CD4-positive, CD25-positive, alpha-beta regulatory T cell (primary cell): Measurements from ENCODE around the gene SOX1. TPM values are rescaled to one million over a fixed set of nuclear protein-coding genes. Genes with fewer than 3 reads are reported as not detected.

Experiments used
- ATAC-seq, 2 donors: fragments of 150-1000 bp; cut with Tn5 transposase; one replicate each; pipeline ENCODE4 v1.10.0; 2021; ENCODE audit warnings: low read depth in 2 of 2, moderate number of reproducible peaks in 2 of 2, moderate library complexity in 1 of 2
- DNase-seq, 3 donors: peaks; one replicate each; pipeline versions ENCODE4 v3.0.0 to v3.0.0-alpha.2; 2012 to 2022; ENCODE audit warnings: mixed read lengths in 1 of 3
- H3K27ac ChIP-seq: one replicate; pipeline ENCODE4 v1.7.0; 2013; ENCODE audit warnings: mild to moderate bottlenecking, low read length; ENCODE audit not compliant: insufficient read depth, poor library complexity, severe bottlenecking
- H3K27me3 ChIP-seq: one replicate; pipeline ENCODE4 v1.7.0; 2013; ENCODE audit warnings: low read length; ENCODE audit not compliant: control insufficient read depth, insufficient read depth
- H3K36me3 ChIP-seq: one replicate; pipeline ENCODE4 v1.7.0; 2013; ENCODE audit warnings: mild to moderate bottlenecking, low read length, moderate library complexity; ENCODE audit not compliant: control insufficient read depth, insufficient read depth
- H3K4me1 ChIP-seq: 2 replicates; pipeline ENCODE4 v1.7.0; 2013; ENCODE audit warnings: mild to moderate bottlenecking, low read length; ENCODE audit not compliant: insufficient read depth, control insufficient read depth, poor library complexity, severe bottlenecking
- H3K4me3 ChIP-seq: one replicate; pipeline ENCODE4 v1.7.0; 2013; ENCODE audit warnings: low read depth, mild to moderate bottlenecking, low read length, moderate library complexity
- H3K9me3 ChIP-seq, 2 experiments: 1 replicate in 1 of 2; 2 replicates in 1 of 2; pipeline ENCODE4 v1.7.0; 2013; ENCODE audit warnings: low read length in 2 of 2, mild to moderate bottlenecking in 1 of 2, moderate library complexity in 1 of 2; ENCODE audit not compliant: control insufficient read depth in 2 of 2
- H3K27ac Mint-ChIP-seq, 3 donors: one replicate each; pipeline ENCODE4 v1.8.0; 2020 to 2022; ENCODE audit warnings: mild to moderate bottlenecking in 3 of 3, mixed read lengths in 3 of 3, moderate library complexity in 2 of 3
- H3K27me3 Mint-ChIP-seq: one replicate; pipeline ENCODE4 v1.8.0; 2022; ENCODE audit warnings: mild to moderate bottlenecking, mixed read lengths
- H3K36me3 Mint-ChIP-seq: one replicate; pipeline ENCODE4 v1.8.0; 2020; ENCODE audit warnings: mixed read lengths
- H3K4me1 Mint-ChIP-seq, 4 donors: one replicate each; pipeline ENCODE4 v1.8.0; 2020 to 2022; ENCODE audit warnings: mixed read lengths in 4 of 4, mild to moderate bottlenecking in 1 of 4
- H3K4me3 Mint-ChIP-seq, 4 donors: one replicate each; pipeline ENCODE4 v1.8.0; 2020 to 2022; ENCODE audit warnings: mild to moderate bottlenecking in 4 of 4, mixed read lengths in 4 of 4, moderate library complexity in 3 of 4
- H3K9me3 Mint-ChIP-seq, 7 donors: one replicate each; pipeline ENCODE4 v1.8.0; 2020 to 2022; ENCODE audit warnings: mixed read lengths in 7 of 7, mild to moderate bottlenecking in 3 of 7, moderate library complexity in 2 of 7
- polyA plus RNA-seq, 4 donors: library from polyadenylated mRNA; unstranded; fragments of 300-500 nt; fragmentation: Illumina TruSeq; gene quantifications; one replicate each; pipeline ENCODE4 v1.2.3, GENCODE V29; 2021
- total RNA-seq: library from RNA; stranded (reverse); gene quantifications from one replicate; pipeline ENCODE4 v1.2.3, GENCODE V29; 2022

Gene SOX1
- total and polyA plus RNA-seq, 5 donors from 2014 or later = not detected

DNA sequence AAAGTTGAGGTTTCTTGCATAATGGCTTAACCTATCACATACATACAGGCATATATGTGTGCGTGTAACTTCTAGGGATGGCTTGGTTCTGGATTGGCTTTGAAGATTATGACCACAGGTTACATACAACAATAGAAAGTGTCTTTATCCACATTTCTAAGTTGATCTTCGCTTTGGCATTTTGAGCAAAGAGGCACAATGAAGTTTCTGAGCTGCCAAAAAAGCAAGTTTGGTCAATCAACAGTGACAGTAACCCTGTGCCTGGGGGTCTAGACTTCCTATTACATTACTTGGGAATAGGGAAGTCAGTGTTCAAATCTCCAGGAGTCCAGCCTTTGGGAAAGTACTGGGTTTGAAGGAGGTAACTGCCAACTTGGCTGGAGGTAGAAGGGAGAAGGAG is 3.1 kb upstream of the SOX1 start:
- H3K4me3 Mint-ChIP-seq = peak overlapping the region in 1 of 4 donors; percentile 55
- Histone ChIP-seq H3K4me1 (peaks cover 4% of the 10 kb centered on the region), H3K27me3 (peaks cover 41% of the 10 kb centered on the region), H3K4me3 (no peak overlapping the region), H3K27ac (no peak overlapping the region), H3K36me3 (no peaks in the 10 kb centered on the region), H3K9me3 (peaks cover 0 to 2% of the 10 kb centered on the region in 2 experiments)
- no peak overlapping the region for H3K27ac Mint-ChIP-seq
- H3K4me1 Mint-ChIP-seq = peaks cover 0 to 13% (median 3%) of the 10 kb centered on the region in 4 donors
- H3K36me3 Mint-ChIP-seq = peaks cover 4% of the 10 kb centered on the region
- H3K27me3 Mint-ChIP-seq = peaks cover 62% of the 10 kb centered on the region
- DNase-seq (no peak), ATAC-seq (no peak)
- peaks cover 0 to 11% (median 0%) of the 10 kb centered on the region in 7 donors for H3K9me3 Mint-ChIP-seq

GRCh38 chr13:112064222-112064621 is 2.7 kb upstream of the SOX1 start:
- ATAC-seq (no peak), DNase-seq (no peak)
- Mint-ChIP-seq H3K4me1 (peaks cover 0 to 17% (median 3%) of the 10 kb centered on the region in 4 donors), H3K27ac (no peak overlapping the region), H3K27me3 (peaks cover 62% of the 10 kb centered on the region), H3K4me3 (peak overlapping the region in 1 of 4 donors; percentile 55), H3K36me3 (peaks cover 5% of the 10 kb centered on the region), H3K9me3 (peaks cover 0 to 12% (median 0%) of the 10 kb centered on the region in 7 donors)
- Histone ChIP-seq H3K9me3 (peaks cover 0 to 2% of the 10 kb centered on the region in 2 experiments), H3K4me3 (no peak overlapping the region), H3K36me3 (no peaks in the 10 kb centered on the region), H3K27me3 (peaks cover 37% of the 10 kb centered on the region), H3K27ac (no peak overlapping the region), H3K4me1 (peaks cover 4% of the 10 kb centered on the region)

DNA sequence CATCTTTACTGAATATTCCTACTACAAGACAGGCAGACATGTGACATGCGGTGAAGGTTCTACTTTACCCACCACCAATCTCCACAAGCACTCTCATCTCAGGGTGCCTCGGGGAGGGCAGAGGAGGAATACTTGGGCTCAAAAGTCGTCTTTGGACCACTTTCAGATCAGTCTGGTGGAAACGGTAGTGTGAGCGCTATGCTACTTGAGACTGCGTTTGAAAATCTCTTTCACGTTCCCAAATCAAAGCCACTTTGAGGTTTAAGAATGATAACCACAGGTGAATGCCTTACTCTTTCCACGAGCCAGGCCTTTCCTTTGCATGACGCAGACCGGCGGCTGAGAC is 1.5 kb upstream of the SOX1 start:
- Mint-ChIP-seq H3K36me3 (peaks cover 10% of the 10 kb centered on the region), H3K9me3 (peaks cover 0 to 18% (median 0%) of the 10 kb centered on the region in 7 donors), H3K27me3 (peaks cover 62% of the 10 kb centered on the region), H3K27ac (no peak overlapping the region), H3K4me1 (peaks cover 0 to 23% (median 3%) of the 10 kb centered on the region in 4 donors), H3K4me3 (peak overlapping the region in 2 of 4 donors; percentile 52 to 68)
- peaks cover 4% of the 10 kb centered on the region for H3K4me1 ChIP-seq
- DNase-seq (no peak), ATAC-seq (no peak)
- peaks cover 34% of the 10 kb centered on the region for H3K27me3 ChIP-seq
- no peak overlapping the region for H3K4me3 ChIP-seq
- no peaks in the 10 kb centered on the region for H3K36me3 ChIP-seq
- peaks cover 2 to 5% of the 10 kb centered on the region in 2 experiments for H3K9me3 ChIP-seq
- no peak overlapping the region for H3K27ac ChIP-seq

DNA sequence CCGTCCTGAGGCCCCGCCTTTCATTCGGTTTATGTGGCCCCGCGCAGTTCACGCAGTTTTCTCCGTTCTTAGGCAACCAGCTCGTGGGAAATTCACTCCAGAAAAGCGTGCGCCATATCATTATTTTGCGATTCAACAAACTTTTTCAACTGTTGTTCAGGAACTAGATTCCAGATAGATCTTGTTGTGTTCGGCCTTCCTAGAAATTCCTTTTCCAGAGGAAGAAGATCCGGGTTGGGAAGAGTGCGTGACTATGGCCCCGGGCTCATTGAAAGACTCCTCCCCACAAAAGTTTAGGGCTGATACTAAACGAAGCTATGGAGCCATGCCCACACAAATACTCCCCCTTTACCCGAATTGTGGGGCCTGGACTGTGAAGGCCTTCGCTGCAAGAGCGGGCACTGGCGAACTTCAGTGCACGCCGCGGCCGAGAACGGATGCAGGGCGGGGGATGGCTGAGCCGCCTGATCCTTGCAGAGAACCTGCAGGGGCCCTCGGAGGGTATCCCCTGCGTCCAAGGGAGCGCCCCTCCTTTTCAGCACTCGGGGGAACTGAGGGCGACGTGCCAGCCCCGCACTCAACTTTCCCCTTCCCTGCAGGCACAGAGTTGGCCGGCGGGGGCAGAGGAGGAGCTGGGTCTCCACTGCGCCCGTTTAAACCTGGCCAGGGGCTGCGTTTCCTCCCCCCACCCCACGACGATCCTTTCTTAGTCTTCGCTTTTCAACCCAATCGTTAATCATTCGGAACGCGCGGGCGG is 904 bp upstream of the SOX1 start:
- DNase-seq (no peak), ATAC-seq (no peak)
- H3K27me3 Mint-ChIP-seq = peaks cover 62% of the 10 kb centered on the region
- peaks cover 10% of the 10 kb centered on the region for H3K36me3 Mint-ChIP-seq
- no peak overlapping the region for H3K27ac Mint-ChIP-seq
- Histone ChIP-seq H3K4me1 (peaks cover 4% of the 10 kb centered on the region), H3K9me3 (peaks cover 5 to 7% of the 10 kb centered on the region in 2 experiments), H3K27me3 (peaks cover 35% of the 10 kb centered on the region), H3K36me3 (no peaks in the 10 kb centered on the region), H3K27ac (no peak overlapping the region), H3K4me3 (no peak overlapping the region)
- H3K4me3 Mint-ChIP-seq = peak overlapping the region in 2 of 4 donors; percentile 52 to 68
- peaks cover 0 to 23% (median 3%) of the 10 kb centered on the region in 4 donors for H3K4me1 Mint-ChIP-seq
- peaks cover 0 to 22% (median 0%) of the 10 kb centered on the region in 7 donors for H3K9me3 Mint-ChIP-seq

DNA sequence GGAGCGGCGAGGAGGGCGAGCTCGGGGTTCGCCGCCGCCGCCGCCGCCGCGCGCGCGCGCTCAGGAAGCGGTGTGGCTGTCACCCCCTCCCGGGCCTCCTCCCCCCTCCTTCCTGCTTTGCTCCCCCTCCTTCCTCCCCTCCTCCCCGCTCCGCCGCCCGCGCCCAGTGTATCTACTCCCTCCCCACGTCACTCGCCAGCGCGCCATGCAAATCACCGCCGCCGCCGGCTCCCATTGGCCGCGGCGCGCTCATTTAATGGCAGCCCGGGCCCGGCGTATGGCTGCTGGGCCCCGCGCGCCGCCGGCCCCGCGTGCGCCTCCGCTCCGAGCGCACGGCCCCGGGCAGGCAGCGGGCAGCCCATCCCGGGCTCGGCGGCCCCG is 335 bp upstream of the SOX1 start:
- Histone ChIP-seq H3K36me3 (no peaks in the 10 kb centered on the region), H3K9me3 (peaks cover 5 to 11% of the 10 kb centered on the region in 2 experiments), H3K4me1 (peaks cover 4% of the 10 kb centered on the region), H3K27me3 (peaks cover 38% of the 10 kb centered on the region), H3K4me3 (no peak overlapping the region), H3K27ac (no peak overlapping the region)
- H3K4me1 Mint-ChIP-seq = peaks cover 0 to 23% (median 3%) of the 10 kb centered on the region in 4 donors
- ATAC-seq = peak in 1 of 2 donors; percentile 43
- H3K4me3 Mint-ChIP-seq = no peak overlapping the region
- peaks cover 10% of the 10 kb centered on the region for H3K36me3 Mint-ChIP-seq
- no peak overlapping the region for H3K27ac Mint-ChIP-seq
- peaks cover 0 to 24% (median 0%) of the 10 kb centered on the region in 7 donors for H3K9me3 Mint-ChIP-seq
- H3K27me3 Mint-ChIP-seq = peaks cover 65% of the 10 kb centered on the region
- DNase-seq = peak; percentile 26 to 62 (median 47)

DNA sequence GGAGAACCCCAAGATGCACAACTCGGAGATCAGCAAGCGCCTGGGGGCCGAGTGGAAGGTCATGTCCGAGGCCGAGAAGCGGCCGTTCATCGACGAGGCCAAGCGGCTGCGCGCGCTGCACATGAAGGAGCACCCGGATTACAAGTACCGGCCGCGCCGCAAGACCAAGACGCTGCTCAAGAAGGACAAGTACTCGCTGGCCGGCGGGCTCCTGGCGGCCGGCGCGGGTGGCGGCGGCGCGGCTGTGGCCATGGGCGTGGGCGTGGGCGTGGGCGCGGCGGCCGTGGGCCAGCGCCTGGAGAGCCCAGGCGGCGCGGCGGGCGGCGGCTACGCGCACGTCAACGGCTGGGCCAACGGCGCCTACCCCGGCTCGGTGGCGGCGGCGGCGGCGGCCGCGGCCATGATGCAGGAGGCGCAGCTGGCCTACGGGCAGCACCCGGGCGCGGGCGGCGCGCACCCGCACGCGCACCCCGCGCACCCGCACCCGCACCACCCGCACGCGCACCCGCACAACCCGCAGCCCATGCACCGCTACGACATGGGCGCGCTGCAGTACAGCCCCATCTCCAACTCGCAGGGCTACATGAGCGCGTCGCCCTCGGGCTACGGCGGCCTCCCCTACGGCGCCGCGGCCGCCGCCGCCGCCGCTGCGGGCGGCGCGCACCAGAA is 1.1 kb downstream of the SOX1 start:
- H3K4me3 Mint-ChIP-seq = no peak overlapping the region
- H3K27ac Mint-ChIP-seq = no peak overlapping the region
- DNase-seq (no peak), ATAC-seq (no peak)
- Histone ChIP-seq H3K4me3 (no peak overlapping the region), H3K27me3 (peaks cover 36% of the 10 kb centered on the region), H3K36me3 (no peaks in the 10 kb centered on the region), H3K27ac (no peak overlapping the region), H3K4me1 (peaks cover 4% of the 10 kb centered on the region), H3K9me3 (peaks cover 5 to 11% of the 10 kb centered on the region in 2 experiments)
- H3K4me1 Mint-ChIP-seq = peaks cover 0 to 21% (median 3%) of the 10 kb centered on the region in 4 donors
- peaks cover 10% of the 10 kb centered on the region for H3K36me3 Mint-ChIP-seq
- H3K9me3 Mint-ChIP-seq = peaks cover 0 to 26% (median 0%) of the 10 kb centered on the region in 7 donors
- H3K27me3 Mint-ChIP-seq = peaks cover 63% of the 10 kb centered on the region

DNA sequence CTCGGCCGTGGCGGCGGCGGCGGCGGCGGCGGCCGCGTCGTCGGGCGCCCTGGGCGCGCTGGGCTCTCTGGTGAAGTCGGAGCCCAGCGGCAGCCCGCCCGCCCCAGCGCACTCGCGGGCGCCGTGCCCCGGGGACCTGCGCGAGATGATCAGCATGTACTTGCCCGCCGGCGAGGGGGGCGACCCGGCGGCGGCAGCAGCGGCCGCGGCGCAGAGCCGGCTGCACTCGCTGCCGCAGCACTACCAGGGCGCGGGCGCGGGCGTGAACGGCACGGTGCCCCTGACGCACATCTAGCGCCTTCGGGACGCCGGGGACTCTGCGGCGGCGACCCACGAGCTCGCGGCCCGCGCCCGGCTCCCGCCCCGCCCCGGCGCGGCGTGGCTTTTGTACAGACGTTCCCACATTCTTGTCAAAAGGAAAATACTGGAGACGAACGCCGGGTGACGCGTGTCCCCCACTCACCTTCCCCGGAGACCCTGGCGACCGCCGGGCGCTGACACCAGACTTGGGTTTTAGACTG is 1.7 kb downstream of the SOX1 start:
- Histone ChIP-seq H3K9me3 (peaks cover 5 to 11% of the 10 kb centered on the region in 2 experiments), H3K27me3 (peaks cover 36% of the 10 kb centered on the region), H3K36me3 (no peaks in the 10 kb centered on the region), H3K27ac (no peak overlapping the region), H3K4me1 (peaks cover 4% of the 10 kb centered on the region), H3K4me3 (no peak overlapping the region)
- Mint-ChIP-seq H3K36me3 (peaks cover 10% of the 10 kb centered on the region), H3K27me3 (peaks cover 62% of the 10 kb centered on the region), H3K9me3 (peaks cover 0 to 26% (median 0%) of the 10 kb centered on the region in 7 donors), H3K4me1 (peaks cover 0 to 21% (median 3%) of the 10 kb centered on the region in 4 donors), H3K4me3 (peak overlapping the region in 1 of 4 donors; percentile 48), H3K27ac (no peak overlapping the region)
- DNase-seq (no peak), ATAC-seq (no peak)
